Inflammatory macrophage treated with lipopolysaccharide for 1 hour (primary cell): Measurements from ENCODE around the gene NEGR1.
A peak's percentile ranks its signal among the peaks of the same experiment; 100 is the strongest.

Experiments used
- DNase-seq, 2 donors: peaks; one replicate each; pipeline ENCODE4 v3.0.0-alpha.2; 2020 to 2022

Gene NEGR1

DNA sequence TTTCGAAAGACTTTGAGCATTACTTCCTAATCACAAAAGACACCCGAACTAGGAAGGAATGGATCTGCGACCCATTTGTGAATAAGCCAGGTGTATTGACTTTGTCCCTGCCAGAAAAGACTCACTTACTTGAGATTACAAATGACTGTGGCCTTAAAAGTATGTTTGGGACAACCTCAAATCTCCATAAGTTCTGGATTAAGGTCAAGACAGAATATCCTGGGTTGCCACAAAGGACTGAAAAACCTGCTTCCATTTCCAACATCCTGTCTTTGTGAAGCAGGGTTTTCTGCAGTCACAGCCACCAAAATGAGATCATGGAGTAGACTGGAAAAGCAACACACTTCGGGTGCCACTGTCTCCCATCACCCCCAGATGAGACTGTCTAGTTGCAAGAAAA, 664.1 kb downstream of the NEGR1 start:
- no peak for DNase-seq

- DNase-seq, result no peak
These were observed 671.9 kb downstream of the NEGR1 start for GRCh38 chr1:71610476-71610875.

GRCh38 chr1:71603044-71603776, 679.1 kb downstream of the NEGR1 start:
- no peak for DNase-seq

DNA sequence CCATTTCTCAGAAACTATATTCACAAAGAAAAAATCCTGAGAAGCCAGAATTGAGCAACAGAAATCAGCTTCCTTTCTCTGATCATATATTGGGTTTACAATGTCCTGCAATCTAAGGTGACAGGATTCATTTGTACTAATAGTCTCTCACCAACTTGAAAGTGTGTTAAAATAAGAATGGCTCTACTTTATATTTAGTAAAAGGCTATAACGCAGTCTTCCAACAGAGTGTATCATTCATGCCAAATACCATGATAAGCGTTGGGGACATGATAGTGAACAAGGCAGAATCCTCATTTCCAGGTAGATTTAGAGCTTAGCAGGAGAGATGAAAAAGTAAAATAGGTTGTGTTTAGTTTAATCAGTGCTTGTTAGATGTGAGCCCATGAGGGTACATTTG, 682.3 kb downstream of the NEGR1 start:
- DNase-seq, result no peak

GRCh38 chr1:71599306-71599705, 683.0 kb downstream of the NEGR1 start:
- DNase-seq, result no peak

DNA sequence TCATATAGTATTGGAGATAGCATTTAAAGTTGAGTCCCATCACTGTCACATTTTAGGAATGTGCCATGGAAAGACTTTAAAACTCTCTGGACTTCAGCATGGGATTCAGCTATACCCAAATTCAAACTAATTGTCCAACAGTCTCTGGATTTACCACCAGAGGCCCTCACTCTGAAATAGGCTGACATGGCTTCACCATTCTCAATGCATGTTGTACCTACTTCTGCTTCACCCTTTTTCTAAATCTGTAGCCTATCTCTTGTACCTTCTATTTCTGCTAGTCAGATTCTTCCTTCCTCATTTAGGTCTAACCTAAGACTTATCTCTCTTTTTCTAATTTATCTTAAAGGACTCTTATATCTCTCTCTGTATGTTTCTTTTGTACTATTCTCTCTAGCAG, 688.8 kb downstream of the NEGR1 start:
- DNase-seq, result no peak

- no peak for DNase-seq
These were observed 689.6 kb downstream of the NEGR1 start for GRCh38 chr1:71592646-71593274.

DNA sequence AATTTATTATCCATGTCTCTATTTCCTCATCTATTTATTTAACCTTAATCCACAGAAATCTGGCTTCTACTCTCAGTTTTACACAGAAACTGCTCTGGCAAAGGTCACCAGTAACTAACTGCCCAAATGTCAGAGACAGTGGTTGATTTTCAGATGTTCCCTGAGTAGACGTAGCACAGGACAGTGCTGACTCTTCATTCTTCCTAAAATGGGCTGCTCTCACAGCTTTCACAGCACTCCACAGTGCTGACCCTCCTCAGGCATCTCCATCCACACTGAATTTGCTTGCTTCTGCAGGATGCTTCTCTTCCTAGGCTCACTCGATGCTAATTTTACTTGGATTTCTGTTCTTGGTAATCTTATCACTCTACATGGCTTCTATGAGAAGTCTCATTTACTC, 693.3 kb downstream of the NEGR1 start:
- DNase-seq, result no peak

GRCh38 chr1:71587961-71588360, 694.4 kb downstream of the NEGR1 start:
- no peak for DNase-seq

DNA sequence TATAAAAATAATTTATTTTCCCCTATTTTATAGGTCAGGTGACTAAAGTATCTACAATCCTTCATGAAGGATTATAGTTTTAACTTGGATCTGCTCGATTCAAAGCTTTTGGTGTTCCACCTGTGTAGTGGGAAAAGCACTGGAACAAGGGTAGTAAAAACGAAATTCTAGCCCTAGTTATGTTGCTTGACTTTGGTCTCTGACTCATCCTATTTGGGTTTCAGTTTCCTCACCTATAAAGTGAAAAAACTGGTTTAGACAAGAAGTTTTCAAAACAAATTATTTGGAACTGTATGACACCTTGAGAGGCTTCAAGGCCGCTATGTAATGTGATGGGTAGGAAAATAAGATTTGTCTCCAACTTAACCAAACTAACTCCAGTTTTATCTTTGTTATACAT, 696.3 kb downstream of the NEGR1 start:
- DNase-seq, result no peak

GRCh38 chr1:71583756-71584155, 698.6 kb downstream of the NEGR1 start:
- peak; percentile 51 to 79 for DNase-seq

GRCh38 chr1:71582673-71583072, 699.7 kb downstream of the NEGR1 start:
- DNase-seq, result no peak

DNA sequence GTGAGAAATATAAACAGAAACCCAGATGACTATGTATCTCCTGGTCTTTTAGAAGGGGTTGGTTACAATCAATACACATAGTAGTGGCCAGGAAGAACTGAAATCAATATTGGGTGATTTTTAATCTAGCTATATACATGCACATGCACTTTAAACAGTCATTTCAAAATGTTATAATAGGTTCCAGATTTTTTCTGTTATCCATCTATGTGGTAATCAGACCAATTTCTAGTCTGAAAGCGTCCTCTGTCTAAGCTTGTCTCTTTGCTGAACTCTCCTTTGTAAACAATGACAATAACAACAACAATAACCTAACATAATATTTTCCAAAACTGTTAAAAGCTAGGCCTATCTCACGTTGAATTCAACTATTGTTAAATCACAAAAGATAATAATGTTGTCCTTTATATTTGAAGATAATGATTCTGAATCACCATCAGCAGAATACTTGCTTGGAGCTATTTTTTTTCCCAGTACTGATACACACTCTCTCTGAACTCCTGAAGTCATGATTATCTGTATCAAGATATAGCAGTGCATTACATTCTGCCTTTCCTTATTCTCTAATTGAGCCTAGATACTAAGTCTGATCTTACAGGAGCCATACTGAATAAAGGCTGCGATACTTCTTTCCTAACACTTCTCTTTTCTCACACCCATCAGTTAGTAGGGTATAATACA, 704.7 kb downstream of the NEGR1 start:
- no peak for DNase-seq

DNA sequence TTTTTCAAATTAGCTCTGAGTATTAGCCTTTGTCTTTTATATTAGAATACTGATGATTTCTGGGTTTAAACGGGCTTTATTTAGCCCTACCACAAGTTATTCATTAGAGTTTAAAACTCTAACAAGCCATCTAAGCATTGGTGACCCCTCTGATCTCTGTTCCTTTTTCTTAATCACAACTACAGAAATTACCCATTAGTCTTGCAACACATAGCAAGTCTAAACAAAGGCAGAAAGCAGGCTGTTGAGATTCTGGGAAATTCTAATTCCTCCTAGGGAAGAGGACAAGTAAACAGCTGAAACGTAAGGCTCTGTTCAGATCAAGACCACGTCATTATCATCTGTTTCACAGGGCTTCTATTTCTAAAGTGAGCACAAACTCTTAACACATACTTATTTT, 710.3 kb downstream of the NEGR1 start:
- DNase-seq, result peak; percentile 43 to 60

DNA sequence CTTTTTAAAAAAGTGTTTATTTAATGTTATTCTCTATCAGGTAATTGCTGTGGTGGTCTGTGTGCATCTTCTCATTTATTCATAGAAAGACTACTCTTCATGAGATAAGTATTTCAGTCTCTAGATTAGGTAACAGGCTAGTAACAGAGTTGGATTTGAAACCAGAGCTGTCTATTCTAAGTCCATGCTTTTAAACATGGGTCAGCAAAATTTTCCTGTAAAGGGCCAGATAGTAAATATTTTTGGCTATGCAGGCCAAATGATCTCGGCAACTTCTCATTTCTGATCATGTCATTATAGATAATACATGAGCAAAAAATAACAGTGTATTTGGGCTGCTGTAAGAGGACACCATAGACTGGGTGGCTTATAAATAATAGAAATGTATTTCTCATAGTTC, 715.9 kb downstream of the NEGR1 start:
- no peak for DNase-seq

GRCh38 chr1:71565831-71566230, 716.5 kb downstream of the NEGR1 start:
- no peak for DNase-seq

- no peak for DNase-seq
These were observed 717.1 kb downstream of the NEGR1 start for GRCh38 chr1:71565262-71565661.

DNA sequence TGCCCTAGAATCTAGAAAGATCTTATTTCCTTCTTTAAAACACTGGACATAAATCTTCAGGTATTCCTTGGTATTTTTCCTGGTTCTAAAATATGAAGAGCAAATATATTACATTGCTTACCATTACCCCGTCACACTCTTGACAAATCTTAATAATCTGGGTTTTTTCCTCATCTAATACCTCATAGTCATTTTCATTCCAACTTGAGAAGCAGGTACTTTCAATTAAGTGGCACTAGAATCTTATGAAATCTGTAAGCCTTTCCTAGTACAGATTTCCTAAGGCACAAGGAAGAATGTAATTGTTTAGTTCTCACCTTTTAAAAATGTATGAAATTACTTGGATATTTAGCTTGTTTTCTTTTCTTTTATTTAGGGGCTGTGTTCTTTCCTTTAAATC, 720.0 kb downstream of the NEGR1 start:
- DNase-seq, result no peak

- no peak for DNase-seq
These were observed 720.6 kb downstream of the NEGR1 start for GRCh38 chr1:71561729-71562128.

- DNase-seq, result no peak
These were observed 721.1 kb downstream of the NEGR1 start for GRCh38 chr1:71561206-71561605.

GRCh38 chr1:71559880-71560279, 722.5 kb downstream of the NEGR1 start:
- no peak for DNase-seq

DNA sequence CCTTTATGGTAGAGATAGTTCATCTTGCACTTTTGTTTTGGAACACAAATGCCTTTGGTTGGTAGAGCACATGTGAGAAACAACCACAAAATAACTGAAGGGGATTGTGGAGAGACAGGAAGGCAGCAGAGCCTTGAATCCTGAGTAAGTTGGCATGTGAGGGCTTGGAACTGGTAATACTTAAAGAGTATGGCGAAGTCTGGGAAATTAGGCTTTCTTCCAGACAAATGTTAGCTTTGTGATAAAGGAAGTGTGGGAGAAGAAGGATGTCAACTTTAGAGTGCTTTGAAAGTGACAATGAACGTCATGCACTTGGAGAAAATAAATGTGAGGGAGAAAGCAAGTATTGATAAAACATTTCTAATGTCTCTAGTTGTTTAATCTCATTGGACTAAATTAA, 725.2 kb downstream of the NEGR1 start:
- DNase-seq, result no peak

GRCh38 chr1:71548398-71548890, 733.9 kb downstream of the NEGR1 start:
- DNase-seq, result no peak

DNA sequence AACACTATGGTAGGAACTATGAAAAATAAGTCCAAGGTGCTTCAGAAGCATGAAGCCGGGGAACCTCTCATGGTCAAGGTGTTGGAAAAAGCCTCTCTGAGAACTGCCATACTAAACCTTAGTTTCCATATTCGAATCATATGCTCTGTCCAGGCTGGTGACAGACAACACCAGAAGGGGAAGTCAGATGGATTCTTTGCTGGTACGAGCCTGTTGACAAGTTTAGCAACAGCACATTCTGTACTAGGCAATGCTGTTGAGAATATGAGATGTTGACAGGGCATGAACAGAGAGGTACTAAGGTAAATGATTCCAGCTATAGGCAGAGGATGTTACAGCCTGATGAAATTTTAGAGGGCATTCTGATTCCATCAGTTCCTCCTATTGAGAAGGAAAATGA, 740.2 kb downstream of the NEGR1 start:
- no peak for DNase-seq
